ENCODE data around the gene OR2A42.
"Not testable (repeated sequence)": the region's sequence is repeated elsewhere in the genome, so short reads cannot be mapped to it uniquely, and the experiment has no call there.

DNA sequence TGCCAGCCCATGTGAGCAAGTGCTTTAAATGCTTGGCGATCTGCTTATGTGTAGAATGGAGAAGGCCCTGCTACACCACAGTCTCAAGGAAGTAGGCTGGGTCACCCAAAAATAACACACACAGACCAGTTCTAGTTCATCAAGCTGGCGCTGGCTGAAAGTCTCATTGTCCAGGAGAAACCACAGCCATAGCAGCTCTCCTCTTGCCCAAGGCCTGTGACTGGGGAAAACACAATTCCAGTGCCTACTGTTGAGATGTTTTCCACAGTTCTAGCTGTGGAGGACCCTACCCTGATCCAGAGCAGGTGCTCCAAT, 60.3 kb downstream of the OR2A42 start:
- TF ChIP-seq POU2F2 (IDR thresholded peaks at IDR 0.05; ENCODE audit: low read depth, low read length); POLR2A (IDR thresholded peaks at IDR 0.05; ENCODE audit: low read depth, low read length); PAX5 (IDR thresholded peaks at IDR 0.05; ENCODE audit: insufficient read depth, low read length, severe bottlenecking); TAF1 (IDR thresholded peaks at IDR 0.05; ENCODE audit: low read depth, low read length): not testable (repeated sequence)
